HG03060 (cell line): ENCODE measurements around the gene CKM.
"Not testable (repeated sequence)": the region's sequence is repeated elsewhere in the genome, so short reads cannot be mapped to it uniquely, and the experiment has no call there.

ENCODE experiments used
- ATAC-seq: cut with Tn5 transposase; IDR thresholded peaks from one replicate; pipeline ENCODE4 v1.9.1; 2021; ENCODE audit warnings: low read depth, moderate number of reproducible peaks; ENCODE audit not compliant: unreplicated experiment

Gene CKM

DNA sequence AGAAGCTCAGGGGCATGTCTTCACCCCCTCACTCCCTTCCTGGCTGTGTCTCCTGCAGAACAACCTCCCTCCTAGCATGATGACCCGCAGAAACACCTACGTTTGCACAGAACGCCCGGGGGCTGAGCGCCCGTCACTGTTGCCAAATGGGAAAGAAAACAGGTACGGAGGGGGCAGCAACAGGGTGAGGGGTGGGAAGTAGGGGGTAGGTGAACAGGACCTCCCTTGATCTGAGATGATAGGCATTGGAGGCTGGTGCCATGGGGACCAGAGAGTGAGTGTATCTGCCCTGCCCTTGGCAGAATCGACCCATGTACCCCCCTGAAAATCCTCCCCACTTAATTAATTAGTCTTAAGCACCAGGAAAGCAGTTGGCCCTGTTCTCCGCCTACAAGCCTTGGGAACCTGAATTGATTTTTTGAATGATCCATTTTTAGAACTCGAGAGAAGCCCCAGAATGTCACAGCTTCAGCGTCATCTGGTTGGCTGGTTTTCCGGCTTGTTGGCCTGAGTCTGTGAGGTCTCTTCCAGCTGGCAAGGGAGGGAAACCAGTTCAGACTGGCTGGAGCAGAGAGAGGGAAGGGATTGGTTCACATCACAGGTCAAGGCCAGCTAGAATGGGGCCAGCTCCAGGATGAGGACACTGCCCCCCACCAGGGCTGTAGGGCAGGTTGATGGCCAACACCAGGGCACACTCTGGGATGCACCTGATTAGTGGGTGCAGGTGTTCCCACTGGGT, 28.2 kb downstream of the CKM start:
- no peak for ATAC-seq

DNA sequence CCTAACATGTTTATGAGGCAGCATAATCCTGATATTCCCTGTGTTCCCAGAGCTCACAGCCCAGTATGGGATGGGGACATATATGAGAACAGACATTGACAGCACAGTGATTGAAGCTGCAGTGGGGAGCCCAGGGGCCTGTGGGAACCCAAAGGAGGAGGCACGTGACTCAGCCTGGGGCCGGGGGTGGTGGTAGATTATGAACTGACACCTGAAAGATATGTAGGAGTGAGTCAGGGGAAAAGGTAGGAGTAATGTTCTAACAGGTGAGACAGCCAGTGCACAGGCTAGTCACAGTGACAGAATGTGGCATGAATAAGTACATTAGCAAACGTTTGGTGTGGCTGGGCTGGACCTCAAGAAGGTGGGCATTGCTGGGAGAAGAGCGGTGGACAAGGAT, 29.0 kb downstream of the CKM start:
- no peak for ATAC-seq

DNA sequence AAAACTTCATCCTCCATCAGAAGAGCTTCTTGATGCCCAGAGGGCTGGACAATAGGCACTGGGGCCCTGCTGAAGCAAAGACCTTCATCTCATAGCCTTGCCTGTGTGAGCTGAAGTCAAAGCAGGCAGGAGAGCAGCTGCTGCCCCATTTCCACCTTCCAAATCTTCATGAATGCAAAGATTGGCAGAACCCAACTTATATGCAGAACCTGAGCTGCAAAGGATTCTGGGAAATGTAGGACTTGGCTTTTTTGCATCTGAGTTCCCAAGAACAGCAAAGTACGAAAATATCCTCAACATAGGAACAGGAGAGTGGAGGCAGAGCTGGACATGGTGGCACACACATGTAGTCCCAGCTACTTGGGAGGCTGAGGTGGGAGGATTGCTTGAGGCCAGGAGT, 30.8 kb downstream of the CKM start:
- no peak for ATAC-seq

DNA sequence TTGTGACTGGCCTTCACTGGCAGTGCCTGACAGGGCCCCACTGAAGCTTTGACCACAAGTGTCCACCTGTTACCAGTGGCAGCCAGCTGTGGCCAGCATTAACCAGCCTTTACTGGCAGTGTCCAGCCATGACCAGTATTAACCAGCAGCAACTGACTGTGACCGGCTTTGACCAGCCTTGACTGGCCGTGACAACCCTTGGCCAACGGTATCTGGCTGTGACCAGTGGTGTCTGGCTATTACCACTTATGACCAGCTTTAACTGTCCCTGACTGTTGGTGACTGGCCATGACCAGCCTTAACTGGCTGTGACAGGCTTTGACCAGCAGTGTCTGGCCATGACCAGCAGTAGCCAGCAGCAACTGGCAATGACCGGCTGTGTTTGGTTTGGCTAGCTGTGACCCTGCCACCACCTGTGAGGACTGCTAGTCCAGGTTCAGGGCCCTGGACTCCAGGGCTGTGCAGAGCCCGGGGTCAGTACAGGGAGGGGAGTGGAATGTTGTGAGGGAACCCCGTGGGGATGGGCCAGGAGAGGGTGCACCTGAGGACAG, 32.2 kb downstream of the CKM start:
- ATAC-seq, result no peak

DNA sequence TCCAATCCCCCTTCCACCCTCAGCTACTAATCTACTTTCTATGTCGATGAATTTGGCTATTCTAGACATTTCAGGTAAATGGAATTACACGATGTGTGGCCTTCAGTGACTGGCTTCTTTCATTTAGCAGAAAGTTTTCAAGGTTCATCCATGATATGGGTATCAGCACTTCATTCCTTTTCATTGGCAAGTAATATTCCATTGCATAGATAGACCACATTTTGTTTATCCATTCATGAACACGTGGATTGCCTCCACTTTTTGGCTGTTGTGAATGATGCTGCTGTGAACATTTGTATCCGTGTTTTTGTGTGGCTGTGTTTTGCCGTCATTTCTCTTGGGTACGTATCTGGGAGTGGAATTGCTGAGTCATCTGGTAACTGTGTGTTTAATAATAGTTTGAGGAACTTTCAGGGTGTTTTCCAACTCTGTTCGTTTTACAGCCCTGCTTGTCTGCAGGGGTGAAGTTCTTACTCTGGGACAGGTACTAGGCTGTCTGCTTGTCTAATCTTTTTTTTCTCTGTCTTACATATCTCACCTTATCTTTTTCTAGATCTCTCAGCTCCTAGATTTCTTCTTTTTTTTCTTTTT, 39.1 kb downstream of the CKM start:
- no peak for ATAC-seq

DNA sequence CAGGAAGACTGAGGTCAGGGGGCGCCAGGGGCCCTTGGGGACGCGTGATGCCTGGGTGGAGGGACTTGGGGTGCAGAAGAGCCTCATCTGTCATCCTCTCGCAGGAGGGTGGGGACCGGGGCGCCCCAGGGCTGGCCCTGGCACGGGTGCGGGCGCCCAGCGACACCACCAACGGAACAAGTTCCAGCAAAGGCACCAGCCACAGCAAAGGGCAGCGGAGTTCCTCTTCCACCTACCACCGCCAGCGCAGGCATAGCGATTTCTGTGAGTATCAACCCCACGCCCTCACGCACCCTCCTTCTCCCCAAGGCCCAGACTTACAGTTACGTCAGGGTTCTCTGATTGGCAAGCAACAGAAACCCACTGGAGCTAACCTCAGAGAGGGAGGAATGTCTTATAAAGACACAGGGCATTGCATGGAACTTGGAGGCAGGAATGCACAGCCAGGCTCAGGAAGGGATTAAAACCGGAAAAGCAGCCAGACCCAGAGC, 42.2 kb downstream of the CKM start:
- ATAC-seq, result no peak

DNA sequence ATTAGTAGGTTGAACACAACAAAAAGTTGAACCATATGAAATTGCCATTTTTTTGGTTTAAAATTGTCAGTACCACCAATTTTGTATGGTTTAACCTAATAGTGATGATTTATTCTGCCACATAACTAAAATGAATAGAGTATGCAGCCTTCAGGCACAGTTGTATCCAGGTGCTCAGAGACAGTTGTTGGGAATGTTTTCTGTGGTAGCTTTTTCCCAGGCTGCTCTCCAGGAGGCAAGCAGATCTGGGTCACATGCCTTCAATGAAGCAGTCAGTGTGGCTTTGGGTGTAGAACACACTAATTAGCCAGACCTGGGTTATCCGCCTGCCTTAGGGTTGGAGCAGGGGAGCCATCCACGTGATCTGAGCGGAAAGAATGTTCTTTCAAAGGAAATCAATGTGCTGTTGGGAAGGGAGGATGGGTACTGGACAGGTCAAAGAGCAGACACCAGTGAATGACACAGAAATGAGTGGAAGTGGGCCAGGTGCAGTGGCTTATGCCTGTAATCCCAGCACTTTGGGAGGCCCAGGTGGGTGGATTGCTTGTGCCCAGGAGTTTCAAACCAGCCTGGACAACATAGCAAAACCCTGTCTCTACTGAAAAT, 43.0 kb downstream of the CKM start:
- ATAC-seq, result no peak

DNA sequence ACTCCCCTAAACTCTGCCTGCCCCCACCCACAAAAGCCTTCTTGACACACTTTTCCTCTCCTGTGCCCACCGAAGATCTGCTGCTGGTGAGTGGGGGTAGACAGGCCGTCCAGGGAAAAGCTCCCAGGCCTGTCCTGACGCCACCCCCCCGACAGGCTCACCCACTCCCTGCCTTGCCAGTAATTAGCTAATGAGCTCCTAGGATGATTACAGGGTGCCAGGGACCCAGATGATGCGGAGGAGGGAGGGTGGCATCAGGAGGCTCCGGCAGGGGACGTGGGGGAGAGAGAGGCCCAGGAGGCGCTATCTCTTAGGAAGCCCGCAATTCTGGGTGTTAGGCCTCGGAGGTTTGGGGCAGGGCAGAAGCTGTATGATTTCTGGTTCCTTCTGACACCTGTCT, 44.6 kb downstream of the CKM start:
- ATAC-seq, result no peak

DNA sequence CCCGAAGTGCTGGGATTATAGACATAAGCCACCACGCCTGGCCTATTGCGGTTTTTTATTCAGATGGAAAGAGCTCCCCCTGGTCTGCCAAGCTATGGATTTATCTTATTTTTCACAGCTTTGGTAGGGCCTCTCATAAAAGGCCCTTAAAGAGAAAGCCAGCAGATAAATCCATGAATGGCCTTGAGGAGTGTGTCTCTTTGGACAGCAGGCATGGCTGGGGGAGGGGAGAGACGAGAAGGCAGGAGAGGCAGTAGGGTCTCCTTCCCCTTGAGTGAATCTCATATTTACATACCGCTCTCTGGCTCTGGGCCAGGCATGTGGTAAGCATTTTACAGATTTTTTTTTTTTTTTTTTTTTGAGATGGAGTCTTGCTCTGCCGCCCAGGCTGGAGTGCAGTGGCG, 46.4 kb downstream of the CKM start:
- ATAC-seq, result no peak

DNA sequence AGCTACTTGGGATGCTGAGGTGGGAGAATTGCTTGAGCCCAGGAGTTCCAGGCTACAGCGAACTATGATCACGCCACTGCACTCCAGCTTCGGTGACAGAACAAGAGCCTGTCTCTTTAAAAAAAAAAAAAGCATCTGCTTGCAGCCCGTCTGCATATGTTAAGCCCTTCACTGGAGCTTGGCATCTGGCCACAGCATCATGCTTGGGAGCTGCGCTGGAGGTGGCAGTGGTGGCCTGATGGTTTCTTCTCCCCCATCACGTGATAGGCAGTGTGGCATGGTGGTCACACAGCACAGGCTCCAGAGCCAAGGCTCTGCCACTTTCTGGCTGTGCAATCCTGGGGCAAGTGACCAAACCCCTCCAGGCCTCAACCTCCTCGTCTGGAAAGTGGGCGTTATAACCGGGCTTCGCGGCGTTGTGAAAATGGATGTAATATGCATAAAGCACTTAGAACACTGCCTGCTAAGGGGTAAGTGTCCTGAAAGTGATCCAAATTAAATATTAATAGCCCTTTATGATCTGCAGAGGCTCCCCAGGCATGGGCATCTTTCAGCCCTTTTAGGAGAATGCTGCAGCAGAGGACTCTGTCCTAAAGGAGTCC, 47.2 kb downstream of the CKM start:
- ATAC-seq, result no peak

DNA sequence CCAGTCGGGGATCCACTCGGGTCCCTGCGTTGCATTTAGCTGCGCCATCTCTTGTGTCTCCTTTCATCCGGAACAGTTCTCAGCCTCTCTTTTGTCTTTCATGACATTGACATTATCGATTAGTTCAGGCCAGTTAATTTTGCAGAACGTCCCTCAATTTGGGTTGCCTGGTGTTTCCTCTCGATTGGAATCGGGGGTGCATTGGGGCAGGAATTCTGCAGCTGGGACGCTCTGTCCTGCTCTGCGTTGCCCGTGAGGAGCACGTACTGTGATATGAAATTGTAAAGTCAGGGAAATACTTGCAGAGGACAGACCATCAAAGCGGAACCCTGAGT, 49.2 kb downstream of the CKM start:
- ATAC-seq, result no peak

DNA sequence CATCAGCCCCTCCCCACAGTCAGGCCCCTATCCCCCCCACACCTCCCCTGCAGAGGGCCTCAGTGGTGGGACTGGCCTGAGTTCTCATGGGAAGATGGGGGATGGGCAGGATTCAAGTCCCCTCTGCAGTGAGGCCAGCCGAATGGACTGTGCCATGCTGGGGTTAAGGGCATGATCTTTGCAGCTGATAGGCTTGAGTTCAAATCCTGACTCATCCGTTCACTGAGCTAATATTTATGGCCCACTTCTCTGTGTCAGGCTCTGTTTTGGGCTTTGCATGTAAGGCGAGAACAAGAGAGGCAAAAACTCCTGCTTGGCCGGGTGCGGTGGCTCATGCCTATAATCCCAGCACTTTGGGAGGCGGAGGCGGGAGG, 51.0 kb downstream of the CKM start:
- ATAC-seq, result no peak

DNA sequence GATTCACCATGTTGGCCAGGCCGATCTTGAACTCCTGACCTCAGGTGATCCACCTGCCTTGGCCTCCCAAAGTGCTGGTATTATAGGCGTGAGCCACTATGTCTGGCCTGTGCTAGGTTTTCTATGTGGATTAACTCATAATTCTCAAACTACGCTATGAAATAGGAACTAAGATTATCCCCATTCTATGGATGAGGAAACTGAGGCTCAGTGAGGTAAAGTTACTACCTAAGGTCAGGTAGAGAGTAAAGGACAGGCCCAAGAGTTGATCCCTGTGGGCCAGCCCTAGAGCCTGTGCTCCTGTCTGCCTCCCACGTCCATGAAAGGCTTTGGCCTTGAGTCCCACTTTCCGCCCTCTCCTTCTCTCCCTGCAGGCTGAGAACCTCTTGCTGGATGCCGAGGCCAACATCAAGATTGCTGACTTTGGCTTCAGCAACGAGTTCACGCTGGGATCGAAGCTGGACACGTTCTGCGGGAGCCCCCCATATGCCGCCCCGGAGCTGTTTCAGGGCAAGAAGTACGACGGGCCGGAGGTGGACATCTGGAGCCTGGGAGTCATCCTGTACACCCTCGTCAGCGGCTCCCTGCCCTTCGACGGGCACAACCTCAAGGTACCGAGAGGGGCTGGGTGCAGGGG, 51.5 kb downstream of the CKM start:
- no peak for ATAC-seq

DNA sequence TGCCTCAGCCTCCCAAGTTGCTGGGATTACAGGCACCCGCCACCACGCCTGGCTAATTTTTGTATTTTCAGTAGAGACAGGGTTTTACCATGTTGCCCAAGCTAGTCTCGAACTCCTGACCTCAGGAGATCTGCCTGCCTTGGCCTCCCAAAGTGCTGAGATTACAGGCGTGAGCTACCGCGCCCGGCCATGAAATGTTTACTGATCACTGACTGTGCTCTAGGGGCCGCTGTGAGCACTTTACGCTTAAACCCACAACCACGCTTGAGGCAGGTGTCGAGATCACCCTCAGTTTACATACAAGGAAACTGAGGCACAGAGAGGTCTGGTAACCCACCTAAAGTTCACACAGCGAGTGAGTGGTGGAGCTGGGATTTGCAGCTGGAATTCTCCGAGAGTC, 52.7 kb downstream of the CKM start:
- ATAC-seq, result not testable (repeated sequence)

DNA sequence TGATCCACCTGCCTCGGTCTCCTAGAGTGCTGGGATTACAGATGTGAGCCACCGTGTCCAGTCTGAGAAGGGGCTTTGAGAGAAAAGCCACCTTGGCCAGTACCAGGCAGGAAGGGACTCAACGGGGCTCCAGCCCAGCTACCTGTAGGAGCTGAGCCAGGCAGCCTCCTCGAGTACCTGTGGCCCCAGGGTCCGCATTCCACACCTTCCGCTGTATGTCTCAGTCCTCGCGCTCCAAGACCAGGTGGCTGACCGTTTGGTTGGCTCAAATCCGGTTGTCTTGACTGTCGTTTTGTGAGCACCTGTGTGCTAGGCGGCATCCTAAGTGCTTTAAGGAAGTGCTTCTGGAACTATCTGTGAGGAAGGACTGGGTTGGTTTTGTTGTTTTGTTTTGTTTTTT, 55.4 kb downstream of the CKM start:
- no peak for ATAC-seq

DNA sequence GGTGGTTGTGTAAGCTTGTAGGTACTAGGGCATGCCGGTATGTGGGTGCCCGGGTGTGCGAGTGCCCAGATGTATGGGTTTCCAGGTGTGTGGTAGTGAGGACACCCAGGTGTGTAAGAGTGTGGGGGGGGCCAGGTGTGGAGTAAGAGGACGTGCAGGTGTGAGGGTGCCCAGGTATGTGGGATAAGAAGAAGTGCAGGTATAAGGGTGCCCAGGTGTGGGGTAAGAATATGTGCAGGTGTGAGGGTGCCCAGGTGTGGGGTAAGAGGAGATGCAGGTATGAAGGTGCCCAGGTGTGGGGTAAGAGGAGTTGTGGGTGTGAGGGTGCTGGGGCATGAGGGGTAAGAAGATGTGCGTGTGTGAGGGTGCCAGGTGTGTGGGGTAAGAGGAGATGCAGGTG, 57.3 kb downstream of the CKM start:
- no peak for ATAC-seq

DNA sequence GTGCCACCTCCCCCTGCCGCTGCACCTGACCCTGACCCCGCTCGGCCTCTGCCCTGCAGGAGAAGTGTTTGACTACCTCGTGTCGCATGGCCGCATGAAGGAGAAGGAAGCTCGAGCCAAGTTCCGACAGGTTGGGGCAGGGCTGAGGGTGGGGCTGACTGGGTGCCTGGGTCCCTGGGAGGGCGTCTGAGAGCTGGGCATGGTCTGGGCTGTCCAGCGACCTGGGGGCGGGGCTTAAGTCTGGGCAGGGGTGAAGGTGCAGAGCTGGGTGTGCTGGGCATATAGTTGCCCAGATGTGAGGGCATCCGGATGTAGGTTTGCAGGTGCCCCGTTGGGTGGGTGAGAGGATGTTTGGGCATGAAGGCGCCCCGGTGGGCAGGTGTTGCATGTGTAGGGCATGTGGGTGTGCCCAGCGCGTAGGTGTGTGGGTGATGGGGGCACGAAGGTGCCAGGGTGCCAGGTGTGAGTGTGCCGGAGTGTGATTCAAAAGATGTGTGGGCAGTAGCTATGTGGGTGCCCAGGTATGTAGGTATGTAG, 57.8 kb downstream of the CKM start:
- ATAC-seq, result no peak

DNA sequence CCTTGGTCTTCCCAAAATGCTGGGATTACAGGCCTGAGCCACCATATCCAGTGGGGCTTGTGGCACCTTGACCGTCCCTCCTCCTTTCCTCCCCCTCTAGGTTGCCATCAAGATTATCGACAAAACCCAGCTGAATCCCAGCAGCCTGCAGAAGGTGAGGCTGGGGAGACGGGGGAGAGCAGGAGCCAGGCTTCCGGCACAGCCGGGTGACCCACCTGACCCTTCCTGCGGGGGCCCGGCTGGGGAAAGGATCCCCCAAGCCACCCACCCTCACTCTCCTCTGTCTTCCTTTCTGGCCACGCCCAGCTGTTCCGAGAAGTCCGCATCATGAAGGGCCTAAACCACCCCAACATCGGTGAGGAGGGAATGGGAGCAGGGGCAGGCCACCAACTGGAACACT, 59.7 kb downstream of the CKM start:
- no peak for ATAC-seq

DNA sequence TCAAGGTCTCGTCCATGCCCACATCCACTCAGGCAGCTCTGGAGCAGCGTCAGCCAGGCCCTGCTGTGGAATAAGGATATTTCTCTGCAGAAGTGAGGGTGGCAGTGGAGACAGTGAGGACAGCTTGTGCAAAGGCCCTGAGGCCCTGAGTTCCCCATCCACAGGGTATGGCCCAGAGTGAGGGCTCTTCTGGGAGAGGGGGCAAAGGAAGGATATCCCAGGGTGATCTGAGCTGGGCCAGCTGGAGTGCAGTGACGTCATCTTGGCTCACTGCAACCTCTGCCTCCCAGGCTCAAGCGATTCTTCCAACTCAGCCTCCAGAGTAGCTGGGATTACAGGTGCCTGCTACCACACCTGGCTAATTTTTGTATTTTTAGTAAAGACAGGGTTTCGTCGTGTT, 60.1 kb downstream of the CKM start:
- ATAC-seq, result no peak

DNA sequence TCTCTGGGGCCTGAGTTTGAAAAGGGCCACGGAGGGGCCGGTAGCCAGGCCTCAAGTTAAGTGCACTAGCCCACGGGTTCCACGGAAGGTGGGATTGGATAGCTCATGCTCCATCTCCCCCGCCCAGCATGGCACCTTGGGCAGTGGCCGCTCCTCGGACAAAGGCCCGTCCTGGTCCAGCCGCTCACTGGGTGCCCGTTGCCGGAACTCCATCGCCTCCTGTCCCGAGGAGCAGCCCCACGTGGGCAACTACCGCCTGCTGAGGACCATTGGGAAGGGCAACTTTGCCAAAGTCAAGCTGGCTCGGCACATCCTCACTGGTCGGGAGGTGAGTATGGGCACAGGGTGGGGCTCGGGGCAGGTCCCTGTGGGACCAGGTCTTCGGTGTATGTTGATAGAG, 63.8 kb downstream of the CKM start:
- ATAC-seq, result no peak

DNA sequence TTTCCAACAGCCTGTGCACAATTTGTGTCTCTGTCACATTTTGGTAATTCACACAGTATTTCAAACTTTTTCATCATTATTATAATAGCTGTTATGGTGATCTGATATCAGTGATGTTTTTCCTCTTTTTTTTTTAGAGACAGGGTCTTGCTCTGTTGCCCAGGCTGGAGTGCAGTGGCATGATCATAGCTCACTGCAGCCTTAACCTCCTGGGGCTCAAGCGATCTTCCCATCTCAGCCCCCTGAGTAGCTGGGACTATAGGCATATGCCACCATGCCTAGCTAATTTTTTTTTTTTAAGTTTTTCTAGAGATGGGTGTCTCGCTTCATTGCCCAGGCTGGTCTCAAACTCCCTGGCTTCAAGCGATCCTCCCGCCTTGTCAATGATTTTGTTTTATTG, 65.8 kb downstream of the CKM start:
- no peak for ATAC-seq
